ENCODE measurements around the gene ANKRD63. TPM values are rescaled to one million over a fixed set of nuclear protein-coding genes. Genes with fewer than 3 reads are reported as not detected.

The ANKRD63 gene
- total RNA-seq, 2 donors from 2014 or later = not detected

DNA sequence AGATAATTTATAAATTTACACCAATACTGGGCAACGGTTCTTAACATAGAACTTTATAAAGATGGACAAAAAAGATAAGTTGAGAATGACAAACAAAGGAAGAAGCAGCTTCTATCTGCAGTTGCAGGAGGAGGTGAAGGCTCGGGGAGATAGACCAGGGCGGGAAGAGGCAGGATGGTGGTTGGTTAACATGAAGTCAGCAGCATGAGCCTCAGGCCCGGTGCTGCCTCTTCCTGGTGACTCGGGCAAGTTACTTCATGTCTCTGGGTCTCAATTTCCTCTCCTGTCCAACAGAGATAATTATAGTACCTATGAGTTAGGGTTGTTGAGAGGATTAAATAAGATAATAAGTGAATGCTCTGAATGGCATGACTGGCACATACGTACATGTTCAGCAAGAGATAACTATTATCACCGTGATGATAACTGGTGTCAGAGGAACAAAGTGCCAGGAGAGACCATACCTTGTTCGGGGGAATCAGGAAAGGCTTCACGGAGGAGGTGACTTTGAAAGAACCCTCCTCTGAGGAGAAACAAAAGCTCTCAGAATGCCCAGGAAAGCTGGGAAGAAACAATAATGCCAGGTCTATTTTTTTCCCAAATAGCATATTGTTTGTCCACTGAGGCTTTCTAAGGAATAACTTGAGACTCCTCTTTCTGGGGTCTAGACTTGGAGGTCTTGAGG is 39.6 kb downstream of the ANKRD63 start:
- Histone ChIP-seq H3K36me3 (replicated peaks in 1 of 2; ENCODE audit: insufficient read depth in 1 of 2, low read depth in 2 of 2) (no peaks in the 10 kb centered on the region), H3K27ac (no peak overlapping the region), H3K9me3 (no peaks in the 10 kb centered on the region), H3K4me1 (peaks cover 22% of the 10 kb centered on the region), H3K4me3 (no peak overlapping the region), H3K27me3 (no peaks in the 10 kb centered on the region)
- 67 to 85% methylated on average over 9 of the region's 9 CpGs for WGBS, 2 donors
- intact Hi-C loops (cut with DNase I) = no loop called here
- TF ChIP-seq CTCF (IDR thresholded peaks at IDR 0.05) = no peak
- no peak for TF ChIP-seq POLR2A (IDR thresholded peaks at IDR 0.05)
- ATAC-seq (no peak), DNase-seq (no peak)

- H3K27ac ChIP-seq = no peak overlapping the region
- intact Hi-C loops (cut with DNase I) = no loop called here
- peaks cover 22% of the 10 kb centered on the region for H3K4me1 ChIP-seq
- WGBS, 2 donors = 89 to 96% methylated on average over 5 of the region's 5 CpGs
- DNase-seq = peak in 1 of 4 donors; percentile 2
- H3K36me3 ChIP-seq (replicated peaks in 1 of 2; ENCODE audit: insufficient read depth in 1 of 2, low read depth in 2 of 2) = no peaks in the 10 kb centered on the region
- H3K27me3 ChIP-seq = no peaks in the 10 kb centered on the region
- ATAC-seq = no peak
- H3K9me3 ChIP-seq = no peaks in the 10 kb centered on the region
- H3K4me3 ChIP-seq = no peak overlapping the region
- TF ChIP-seq CTCF (IDR thresholded peaks at IDR 0.05) (no peak), POLR2A (IDR thresholded peaks at IDR 0.05) (no peak)
Measured at GRCh38 chr15:40242601-40243000, 40.3 kb downstream of the ANKRD63 start.

- H3K36me3 ChIP-seq (replicated peaks in 1 of 2; ENCODE audit: insufficient read depth in 1 of 2, low read depth in 2 of 2) = no peaks in the 10 kb centered on the region
- 93 to 94% methylated on average over 10 of the region's 10 CpGs for WGBS, 2 donors
- H3K4me3 ChIP-seq = no peak overlapping the region
- intact Hi-C loops (cut with DNase I) = no loop called here
- peaks cover 22% of the 10 kb centered on the region for H3K4me1 ChIP-seq
- DNase-seq (no peak), ATAC-seq (no peak)
- no peak for TF ChIP-seq POLR2A (IDR thresholded peaks at IDR 0.05)
- no peak for TF ChIP-seq CTCF (IDR thresholded peaks at IDR 0.05)
- H3K9me3 ChIP-seq = no peaks in the 10 kb centered on the region
- H3K27ac ChIP-seq = no peak overlapping the region
- no peaks in the 10 kb centered on the region for H3K27me3 ChIP-seq
Measured at GRCh38 chr15:40242213-40242599, 40.7 kb downstream of the ANKRD63 start.

- Histone ChIP-seq H3K27ac (no peak overlapping the region), H3K9me3 (no peaks in the 10 kb centered on the region), H3K36me3 (replicated peaks in 1 of 2; ENCODE audit: insufficient read depth in 1 of 2, low read depth in 2 of 2) (no peaks in the 10 kb centered on the region), H3K4me1 (peaks cover 22% of the 10 kb centered on the region), H3K4me3 (no peak overlapping the region), H3K27me3 (no peaks in the 10 kb centered on the region)
- DNase-seq (no peak), ATAC-seq (no peak)
- no peak for TF ChIP-seq POLR2A (IDR thresholded peaks at IDR 0.05)
- TF ChIP-seq CTCF (IDR thresholded peaks at IDR 0.05) = no peak
- WGBS, 2 donors = 85 to 95% methylated on average over 4 to 14 of the region's 14 CpGs
- intact Hi-C loops (cut with DNase I) = no loop called here
Measured at GRCh38 chr15:40241269-40242212, 41.3 kb downstream of the ANKRD63 start.
